ENCODE measurements around the gene TFDP1.

TFDP1 gene

GRCh38 chr13:113627136-113627535, 42.6 kb downstream of the TFDP1 start:
- no peak for DNase-seq (ENCODE audit: low spot score)
- no peak for TF ChIP-seq CTCF (IDR thresholded peaks at IDR 0.05; ENCODE audit: extremely low read depth, missing control alignments)

GRCh38 chr13:113628291-113629270, 44.0 kb downstream of the TFDP1 start:
- DNase-seq (ENCODE audit: low spot score) = no peak
- TF ChIP-seq CTCF (IDR thresholded peaks at IDR 0.05; ENCODE audit: extremely low read depth, missing control alignments) = no peak

GRCh38 chr13:113629866-113630265, 45.3 kb downstream of the TFDP1 start:
- DNase-seq (ENCODE audit: low spot score) = no peak
- no peak for TF ChIP-seq CTCF (IDR thresholded peaks at IDR 0.05; ENCODE audit: extremely low read depth, missing control alignments)

- DNase-seq (ENCODE audit: low spot score) = no peak
These were observed 45.7 kb downstream of the TFDP1 start for GRCh38 chr13:113630296-113630695.

GRCh38 chr13:113630804-113631203, 46.3 kb downstream of the TFDP1 start:
- no peak for TF ChIP-seq CTCF (IDR thresholded peaks at IDR 0.05; ENCODE audit: extremely low read depth, missing control alignments)

More at GRCh38 chr13:113630296-113630695, 45.7 kb downstream of the TFDP1 start:
- no peak for TF ChIP-seq CTCF (IDR thresholded peaks at IDR 0.05; ENCODE audit: extremely low read depth, missing control alignments)

GRCh38 chr13:113631341-113632095, 47.0 kb downstream of the TFDP1 start:
- TF ChIP-seq CTCF (IDR thresholded peaks at IDR 0.05; ENCODE audit: extremely low read depth, missing control alignments) = no peak
- no peak for DNase-seq (ENCODE audit: low spot score)

More at GRCh38 chr13:113630804-113631203, 46.3 kb downstream of the TFDP1 start:
- no peak for DNase-seq (ENCODE audit: low spot score)

Measured in GM20000 (cell line).